Fibroblast of pulmonary artery (primary cell): Measurements from ENCODE around the gene TLE2.
A peak's percentile ranks its signal among the peaks of the same experiment; 100 is the strongest.
"Not testable (repeated sequence)": the region's sequence is repeated elsewhere in the genome, so short reads cannot be mapped to it uniquely, and the experiment has no call there.

Experiments used
- DNase-seq: peaks from one replicate; pipeline ENCODE4 v3.0.0-alpha.2; 2010; ENCODE audit warnings: low read depth
- H3K4me3 ChIP-seq: replicated peaks from 2 replicates; pipeline ENCODE4 v1.5.1; 2011; ENCODE audit warnings: low read depth, mild to moderate bottlenecking, control low read depth, low read length, moderate library complexity
- CTCF ChIP-seq: IDR thresholded peaks from 2 replicates; pipeline ENCODE4 v1.5.1; 2011; ENCODE audit warnings: mild to moderate bottlenecking, control low read depth, low read length, inconsistent platforms; ENCODE audit errors: missing control alignments

TLE2 gene

GRCh38 chr19:2976609-2977000 is 52.5 kb downstream of the TLE2 start:
- H3K4me3 ChIP-seq, result peak overlapping the region; percentile 64
- no peak for TF ChIP-seq CTCF
- DNase-seq, result no peak

- H3K4me3 ChIP-seq, result no peak overlapping the region
- TF ChIP-seq CTCF, result no peak
- peak; percentile 78 for DNase-seq
Observed at GRCh38 chr19:2974342-2975041, 54.6 kb downstream of the TLE2 start.

GRCh38 chr19:2973229-2973628 is 55.9 kb downstream of the TLE2 start:
- no peak for TF ChIP-seq CTCF
- DNase-seq, result peak; percentile 33
- H3K4me3 ChIP-seq, result no peak overlapping the region

GRCh38 chr19:2970201-2970835 is 58.8 kb downstream of the TLE2 start:
- no peak overlapping the region for H3K4me3 ChIP-seq
- peak; percentile 88 for DNase-seq
- no peak for TF ChIP-seq CTCF

GRCh38 chr19:2969104-2969504 is 60.0 kb downstream of the TLE2 start:
- no peak overlapping the region for H3K4me3 ChIP-seq
- peak; percentile 80 for DNase-seq
- TF ChIP-seq CTCF, result no peak

GRCh38 chr19:2967972-2968371 is 61.1 kb downstream of the TLE2 start:
- no peak overlapping the region for H3K4me3 ChIP-seq
- no peak for TF ChIP-seq CTCF
- no peak for DNase-seq

- DNase-seq, result no peak
- no peak for TF ChIP-seq CTCF
- no peak overlapping the region for H3K4me3 ChIP-seq
Observed at GRCh38 chr19:2964874-2965273, 64.2 kb downstream of the TLE2 start.

GRCh38 chr19:2963631-2964030 is 65.4 kb downstream of the TLE2 start:
- not testable (repeated sequence) for DNase-seq, H3K4me3 ChIP-seq
